Cardiac fibroblast (primary cell): ENCODE measurements around the gene PODXL2.

Experiments used
- DNase-seq, 2 donors: peaks; one replicate each; pipeline versions ENCODE4 v3.0.0 to v3.0.0-alpha.2; 2010; ENCODE audit warnings: low read depth in 2 of 2
- H3K4me3 ChIP-seq, 2 donors: replicated peaks in 1 of 2; 1 replicate in 1 of 2; 2 replicates in 1 of 2; pipeline ENCODE4 v1.5.1; 2011; ENCODE audit warnings: low read depth in 2 of 2, low read length in 2 of 2, mild to moderate bottlenecking in 2 of 2, moderate library complexity in 1 of 2
- CTCF ChIP-seq: IDR thresholded peaks from one replicate; pipeline ENCODE4 v1.5.1; 2011; ENCODE audit warnings: low read depth, mild to moderate bottlenecking, low read length, inconsistent platforms

PODXL2 gene, protein sequence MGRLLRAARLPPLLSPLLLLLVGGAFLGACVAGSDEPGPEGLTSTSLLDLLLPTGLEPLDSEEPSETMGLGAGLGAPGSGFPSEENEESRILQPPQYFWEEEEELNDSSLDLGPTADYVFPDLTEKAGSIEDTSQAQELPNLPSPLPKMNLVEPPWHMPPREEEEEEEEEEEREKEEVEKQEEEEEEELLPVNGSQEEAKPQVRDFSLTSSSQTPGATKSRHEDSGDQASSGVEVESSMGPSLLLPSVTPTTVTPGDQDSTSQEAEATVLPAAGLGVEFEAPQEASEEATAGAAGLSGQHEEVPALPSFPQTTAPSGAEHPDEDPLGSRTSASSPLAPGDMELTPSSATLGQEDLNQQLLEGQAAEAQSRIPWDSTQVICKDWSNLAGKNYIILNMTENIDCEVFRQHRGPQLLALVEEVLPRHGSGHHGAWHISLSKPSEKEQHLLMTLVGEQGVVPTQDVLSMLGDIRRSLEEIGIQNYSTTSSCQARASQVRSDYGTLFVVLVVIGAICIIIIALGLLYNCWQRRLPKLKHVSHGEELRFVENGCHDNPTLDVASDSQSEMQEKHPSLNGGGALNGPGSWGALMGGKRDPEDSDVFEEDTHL

GRCh38 chr3:127628788-127629466 is at the start of gene PODXL2:
TSS of gene PODXL2 (plus strand) at chr3:127629185. CDS start at chr3:127629220, 35 bp downstream.
- TF ChIP-seq CTCF = no peak
- H3K4me3 ChIP-seq = peak within 1 kb of the TSS; percentile 42
- DNase-seq = peak; percentile 43 to 66

DNA sequence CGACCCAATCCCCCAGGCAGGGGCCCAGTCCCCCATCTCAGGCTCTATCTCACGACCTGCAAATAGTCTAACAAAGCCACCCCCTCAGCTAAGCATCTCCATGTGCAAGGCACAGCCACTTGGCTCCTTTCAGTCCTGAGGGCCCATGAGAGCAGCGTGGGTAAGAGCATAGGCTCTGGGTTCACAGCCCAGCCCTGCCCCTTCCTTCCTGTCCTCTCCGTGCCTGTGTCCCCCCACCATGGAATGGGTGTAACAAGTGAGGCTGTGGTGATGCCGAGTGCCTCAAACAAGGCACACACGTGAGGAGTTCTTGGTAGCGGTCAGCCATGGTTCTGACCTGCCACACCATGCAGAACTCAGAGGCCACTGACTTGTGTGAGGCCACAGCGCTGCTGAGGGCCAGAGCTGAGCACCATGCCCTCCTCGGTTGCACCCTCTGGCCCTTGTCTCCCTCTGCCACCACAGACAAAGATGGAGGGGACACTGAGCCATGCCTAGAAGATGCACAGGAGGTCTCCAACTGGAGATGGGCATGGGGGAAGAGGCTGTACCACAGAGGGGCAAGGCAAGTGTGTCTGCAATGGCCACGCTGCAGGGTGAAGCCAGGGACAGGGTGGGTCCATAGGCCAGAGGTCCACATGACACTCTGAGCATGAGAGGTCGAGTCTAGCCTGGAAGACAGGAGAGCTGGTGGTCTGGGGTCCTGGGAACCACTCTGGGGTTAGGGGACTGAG is 48.5 kb upstream of the PODXL2 start:
- no peak for TF ChIP-seq CTCF

GRCh38 chr3:127584734-127585133 is 44.3 kb upstream of the PODXL2 start:
- no peak for DNase-seq
- TF ChIP-seq CTCF = no peak
- no peak overlapping the region for H3K4me3 ChIP-seq

More for the DNA sequence above, 48.5 kb upstream of the PODXL2 start:
- H3K4me3 ChIP-seq = no peak overlapping the region
- DNase-seq = no peak

- no peak for TF ChIP-seq CTCF
- no peak overlapping the region for H3K4me3 ChIP-seq
- DNase-seq = peak; percentile 11 to 39
Observed at GRCh38 chr3:127585163-127585812, 43.7 kb upstream of the PODXL2 start.

DNA sequence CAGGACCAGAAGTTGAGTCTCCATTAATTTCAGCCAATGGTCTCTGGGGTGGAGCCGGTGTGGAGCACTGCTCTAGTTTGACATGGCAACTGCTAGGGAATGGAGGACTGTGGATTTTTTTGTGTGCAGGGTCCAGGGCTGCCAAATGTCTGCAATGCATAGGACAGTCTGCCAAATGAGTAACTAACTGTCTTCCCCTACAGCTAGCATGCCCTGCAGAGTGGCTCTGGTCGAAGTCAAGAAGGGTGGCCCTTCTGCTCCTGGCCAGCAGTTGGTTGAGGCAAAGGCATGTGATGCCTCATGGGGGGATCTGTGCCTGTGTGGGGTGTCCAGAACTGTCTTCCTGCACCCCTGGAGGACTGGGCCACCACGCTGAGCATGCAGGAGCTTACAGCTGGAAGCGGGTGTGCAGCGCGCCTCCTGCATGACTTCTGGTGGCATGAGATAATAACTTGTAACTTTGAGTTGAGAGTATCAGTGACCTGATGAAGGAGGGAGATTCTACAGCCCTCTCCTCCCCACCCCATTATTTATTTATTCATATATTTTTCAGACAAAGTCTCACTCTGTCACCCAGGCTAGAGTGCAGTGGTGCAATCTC is 43.1 kb upstream of the PODXL2 start:
- no peak for DNase-seq
- TF ChIP-seq CTCF = no peak
- no peak overlapping the region for H3K4me3 ChIP-seq

- TF ChIP-seq CTCF = no peak
- DNase-seq = no peak
- H3K4me3 ChIP-seq = no peak overlapping the region
Observed at GRCh38 chr3:127587876-127588275, 41.1 kb upstream of the PODXL2 start.
